HG02852 (cell line): ENCODE data around the gene DIRAS1.
A peak's percentile ranks its signal among the peaks of the same experiment; 100 is the strongest.
"Not testable (repeated sequence)": the region's sequence is repeated elsewhere in the genome, so short reads cannot be mapped to it uniquely, and the experiment has no call there.

Source experiments
- ATAC-seq: cut with Tn5 transposase; IDR thresholded peaks from one replicate; pipeline ENCODE4 v1.9.1; 2021; ENCODE audit warnings: mild to moderate bottlenecking, moderate library complexity; ENCODE audit not compliant: unreplicated experiment

Gene DIRAS1

DNA sequence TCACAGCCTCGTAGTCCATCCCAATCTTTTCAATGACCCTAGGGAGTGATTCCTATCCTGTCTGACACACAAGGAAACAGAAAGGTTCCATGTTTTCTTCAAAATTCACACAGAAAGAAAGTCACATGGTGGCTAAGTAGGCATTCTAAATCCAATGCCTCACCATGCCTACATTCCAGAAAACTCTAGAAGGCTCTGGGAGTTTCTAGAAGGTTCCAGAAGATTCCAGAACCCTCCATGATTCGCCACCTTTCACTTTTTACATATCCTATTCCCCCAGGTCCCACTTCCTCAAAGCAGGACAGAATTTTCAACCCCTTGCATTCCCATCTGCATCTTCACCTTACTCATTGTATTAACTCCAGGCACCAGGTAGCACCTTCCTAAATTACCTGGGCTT is 41.7 kb downstream of the DIRAS1 start:
- no peak for ATAC-seq

DNA sequence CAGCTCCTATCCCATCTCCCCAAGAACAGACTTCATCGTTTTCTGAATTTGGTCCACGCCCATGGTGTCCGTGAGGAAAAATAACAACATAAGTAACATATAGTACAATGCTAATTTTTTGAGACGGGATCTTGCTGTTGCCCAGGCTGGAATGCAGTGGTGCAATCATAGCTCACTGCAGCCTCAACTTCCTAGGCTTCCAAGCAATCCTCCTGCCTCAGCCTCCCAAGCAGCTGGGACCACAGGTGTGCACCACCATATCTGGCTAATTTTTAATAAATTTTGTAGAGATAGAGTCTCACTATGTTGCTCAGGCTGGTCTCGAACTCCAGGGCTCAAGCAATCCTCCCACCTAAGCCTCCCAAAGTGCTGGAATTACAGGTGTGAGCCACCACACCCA is 42.2 kb downstream of the DIRAS1 start:
- not testable (repeated sequence) for ATAC-seq

DNA sequence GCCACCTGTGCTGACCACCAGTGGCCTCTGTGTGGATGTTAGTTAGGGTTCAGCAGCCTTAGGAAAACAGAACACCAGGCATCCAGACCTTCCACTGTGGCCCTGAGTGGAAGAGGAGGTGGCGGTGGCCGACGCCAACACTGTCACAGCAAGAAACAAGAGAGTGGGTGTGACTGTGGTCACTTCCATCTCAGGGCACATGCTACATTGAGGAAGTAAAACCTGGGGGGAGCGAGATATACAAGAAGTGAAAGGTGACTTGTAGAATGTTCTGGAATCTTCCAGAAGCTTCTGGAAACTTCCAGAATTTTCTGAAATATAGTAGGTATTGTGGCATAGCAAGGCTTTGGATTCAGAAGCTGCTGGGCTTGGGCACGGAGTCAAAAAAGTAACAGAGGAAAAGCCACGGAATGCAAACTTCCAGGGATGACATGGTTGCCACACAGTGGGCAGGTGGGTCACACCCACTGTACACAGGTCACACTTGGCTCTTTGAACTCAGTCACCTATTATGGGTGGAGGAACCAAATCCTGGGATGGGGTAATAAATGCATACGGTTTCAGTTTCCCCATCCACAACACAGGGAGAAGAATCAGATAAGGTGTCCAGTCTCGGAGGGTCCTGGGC is 43.0 kb downstream of the DIRAS1 start:
- peak; percentile 47 for ATAC-seq

DNA sequence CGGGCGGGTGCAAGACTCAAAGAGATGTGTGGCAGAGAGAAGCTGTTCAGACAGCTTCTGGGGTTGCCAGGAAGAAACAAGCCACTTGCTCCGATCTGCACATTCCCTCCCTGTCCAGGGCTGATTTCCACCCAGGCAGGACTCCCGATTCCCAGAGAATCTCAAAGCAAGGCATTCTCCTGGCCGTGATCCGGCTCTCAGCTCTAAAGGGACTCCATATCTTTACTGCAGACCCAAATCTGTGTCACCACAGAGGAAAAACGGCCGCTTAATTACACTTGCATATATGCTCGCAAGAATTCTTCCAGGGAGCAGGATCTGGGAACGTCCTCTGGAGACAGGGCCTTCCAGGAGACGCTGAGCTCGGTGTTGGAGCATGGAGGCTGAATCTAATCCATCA is 44.3 kb downstream of the DIRAS1 start:
- ATAC-seq = no peak

DNA sequence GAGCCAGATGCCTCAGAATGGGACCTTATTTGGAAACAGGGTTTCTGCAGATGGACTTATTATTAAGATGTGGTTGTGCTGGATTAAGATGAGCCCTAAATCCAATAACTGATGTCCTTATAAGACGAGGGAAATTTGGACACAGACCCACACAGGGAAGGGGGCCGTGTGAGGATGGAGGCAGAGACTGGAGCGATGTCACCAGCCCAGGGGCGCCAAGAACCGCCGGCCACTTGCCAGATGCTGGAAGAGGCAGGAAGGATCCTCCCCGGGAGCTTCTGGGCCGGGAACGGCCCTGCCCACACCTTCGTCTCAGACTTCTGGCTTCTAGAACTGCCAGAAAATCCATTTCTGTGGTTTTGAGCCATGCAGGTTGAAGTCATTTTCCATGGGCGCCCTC is 45.3 kb downstream of the DIRAS1 start:
- ATAC-seq = no peak

DNA sequence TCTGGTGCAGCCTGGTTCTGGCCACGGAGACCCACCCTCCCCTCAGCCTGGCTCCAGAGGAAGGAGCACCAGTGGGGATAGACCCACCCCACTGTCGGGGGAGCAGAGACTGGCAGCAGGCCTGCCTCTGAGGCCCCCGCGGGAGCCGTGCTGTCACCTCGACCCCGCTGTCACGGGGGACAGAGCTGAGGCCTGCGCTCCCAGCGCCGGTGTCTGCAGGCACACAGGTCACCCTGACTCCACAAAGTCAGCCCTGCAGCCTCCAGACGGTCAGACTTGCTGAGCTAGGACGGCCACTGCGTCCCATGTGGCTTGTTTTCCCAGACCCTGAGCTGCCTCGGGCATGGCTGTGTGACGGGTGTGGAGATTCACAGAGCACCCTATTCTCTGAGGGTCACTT is 51.0 kb downstream of the DIRAS1 start:
- ATAC-seq = no peak

DNA sequence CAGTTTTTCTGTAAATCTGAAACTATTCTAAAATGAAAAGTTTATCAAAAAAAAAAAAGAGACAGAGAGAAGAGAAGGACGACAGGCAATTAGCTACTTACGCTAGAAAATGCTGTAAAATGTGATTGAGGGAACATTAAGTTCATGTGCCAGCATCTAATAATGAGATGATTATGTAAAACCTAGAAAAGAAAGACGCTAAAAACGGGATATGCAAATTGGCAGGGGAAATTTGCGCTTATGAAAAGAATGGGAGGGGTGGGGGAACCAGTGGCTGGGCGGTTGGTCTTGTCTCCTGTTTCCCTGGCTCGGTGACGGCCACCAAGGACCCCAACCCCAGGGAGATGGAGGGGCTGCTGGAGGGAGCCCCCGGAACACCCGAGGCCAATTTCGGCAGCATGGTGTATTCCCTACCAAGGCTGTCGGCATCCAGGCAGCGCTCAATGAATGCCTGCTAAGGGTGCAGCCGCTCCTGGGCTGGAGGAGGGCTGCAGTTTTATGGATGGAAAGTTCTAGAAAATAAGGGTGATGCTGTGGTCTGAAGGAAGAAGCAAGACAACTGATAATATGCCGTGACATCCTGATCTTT is 52.9 kb downstream of the DIRAS1 start:
- ATAC-seq = no peak

DNA sequence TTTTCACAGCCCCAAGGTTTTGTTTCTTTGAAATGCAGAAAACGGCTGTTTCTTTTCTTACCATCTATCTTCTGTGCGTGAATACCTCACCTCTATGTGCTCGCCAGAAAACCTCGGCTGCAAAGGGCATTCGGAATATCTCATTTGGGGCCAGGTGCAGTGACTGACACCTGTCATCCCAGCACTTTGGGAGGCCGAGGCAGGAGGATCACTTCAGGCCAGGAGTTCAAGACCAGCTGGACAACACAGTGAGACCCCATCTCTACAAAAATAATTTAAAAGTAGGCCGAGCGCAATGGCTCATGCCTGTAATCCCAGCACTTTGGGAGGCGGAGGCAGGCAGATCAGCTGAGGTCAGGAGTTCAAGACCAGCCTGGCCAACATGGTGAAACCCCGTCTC is 53.8 kb downstream of the DIRAS1 start:
- not testable (repeated sequence) for ATAC-seq

DNA sequence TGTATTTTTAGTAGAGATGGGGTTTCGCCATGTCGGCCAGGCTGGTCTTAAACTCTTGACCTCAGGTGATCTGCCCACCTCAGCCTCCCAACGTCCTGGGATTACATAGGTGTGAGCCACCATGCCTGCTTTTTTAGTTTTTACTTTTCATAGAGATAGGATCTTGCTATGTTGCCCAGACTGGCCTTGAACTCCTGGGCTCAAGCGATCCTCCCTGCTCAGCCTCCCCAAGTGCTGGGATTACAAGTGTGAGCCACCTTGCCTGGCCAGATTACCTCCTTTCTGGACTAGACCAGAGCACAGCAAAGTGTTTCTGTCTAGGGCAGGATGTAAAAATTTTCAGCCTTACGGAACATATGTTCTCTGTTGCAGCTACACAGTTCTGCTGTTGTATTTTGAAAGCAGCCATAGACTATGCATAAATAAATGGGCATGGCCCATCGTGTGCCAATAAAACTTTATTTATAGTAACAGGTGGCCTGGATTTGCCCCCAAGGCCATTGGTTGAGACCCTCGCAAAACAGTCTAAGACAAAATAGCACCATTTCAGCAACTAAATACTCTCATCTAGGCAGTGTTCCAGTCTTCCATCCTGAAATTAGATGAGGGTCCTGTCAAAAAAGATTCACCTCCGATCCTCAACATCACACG is 54.7 kb downstream of the DIRAS1 start:
- ATAC-seq = no peak

DNA sequence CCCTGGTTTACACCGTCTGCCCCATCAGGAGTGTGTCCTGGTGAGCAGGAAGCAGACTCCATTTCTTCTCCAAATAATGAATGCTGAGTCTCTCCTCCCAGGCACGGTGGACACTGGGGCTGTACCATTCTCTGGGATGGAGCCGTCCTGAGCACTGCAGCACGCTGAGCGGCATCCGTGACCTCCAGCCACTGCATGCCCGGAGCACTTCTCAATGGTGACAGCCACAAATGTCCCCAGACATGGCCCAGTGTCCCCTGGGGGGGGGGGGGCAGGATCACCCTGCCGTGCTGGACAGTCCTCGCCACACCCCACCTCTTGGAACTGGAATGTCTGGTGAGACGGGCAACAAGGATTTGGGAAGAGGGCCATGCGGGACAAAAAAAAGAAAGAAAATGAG is 56.1 kb downstream of the DIRAS1 start:
- ATAC-seq = no peak
